ENCODE measurements around the gene CENPO.

DNA sequence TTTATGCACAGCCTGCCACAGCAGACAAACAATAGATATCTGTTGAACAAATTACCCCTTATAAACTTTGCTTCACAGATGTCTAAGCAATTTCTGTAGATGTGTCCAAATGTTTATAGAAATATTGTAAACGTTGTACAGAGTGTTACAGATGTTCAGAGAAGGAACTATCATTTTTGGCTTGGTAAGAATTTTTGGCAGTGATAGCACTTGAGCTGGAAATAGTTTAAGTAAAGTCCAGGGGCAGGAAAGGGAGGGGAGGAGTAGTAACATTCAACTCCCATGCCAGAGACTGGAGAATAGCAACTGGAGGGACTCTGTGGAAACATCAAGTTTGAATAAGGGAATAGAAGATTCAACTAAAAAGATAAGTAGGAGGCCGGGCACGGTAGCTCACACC, 4.4 kb upstream of the CENPO start:
- TF ChIP-seq CTBP1 (IDR thresholded peaks at IDR 0.05; ENCODE audit: borderline replicate concordance) (no peak), FOXM1 (IDR thresholded peaks at IDR 0.05; ENCODE audit: borderline replicate concordance) (no peak), HDGF (IDR thresholded peaks at IDR 0.05; ENCODE audit: borderline replicate concordance) (no peak), LEF1 (IDR thresholded peaks at IDR 0.05; ENCODE audit: borderline replicate concordance) (no peak), SUZ12 (IDR thresholded peaks at IDR 0.05) (no peak), ARNT (IDR thresholded peaks at IDR 0.05) (no peak), FOXA1 (IDR thresholded peaks at IDR 0.05) (no peak), ZNF384 (IDR thresholded peaks at IDR 0.05) (no peak)
